ENCODE data around the gene LTBP2.

Gene LTBP2

DNA sequence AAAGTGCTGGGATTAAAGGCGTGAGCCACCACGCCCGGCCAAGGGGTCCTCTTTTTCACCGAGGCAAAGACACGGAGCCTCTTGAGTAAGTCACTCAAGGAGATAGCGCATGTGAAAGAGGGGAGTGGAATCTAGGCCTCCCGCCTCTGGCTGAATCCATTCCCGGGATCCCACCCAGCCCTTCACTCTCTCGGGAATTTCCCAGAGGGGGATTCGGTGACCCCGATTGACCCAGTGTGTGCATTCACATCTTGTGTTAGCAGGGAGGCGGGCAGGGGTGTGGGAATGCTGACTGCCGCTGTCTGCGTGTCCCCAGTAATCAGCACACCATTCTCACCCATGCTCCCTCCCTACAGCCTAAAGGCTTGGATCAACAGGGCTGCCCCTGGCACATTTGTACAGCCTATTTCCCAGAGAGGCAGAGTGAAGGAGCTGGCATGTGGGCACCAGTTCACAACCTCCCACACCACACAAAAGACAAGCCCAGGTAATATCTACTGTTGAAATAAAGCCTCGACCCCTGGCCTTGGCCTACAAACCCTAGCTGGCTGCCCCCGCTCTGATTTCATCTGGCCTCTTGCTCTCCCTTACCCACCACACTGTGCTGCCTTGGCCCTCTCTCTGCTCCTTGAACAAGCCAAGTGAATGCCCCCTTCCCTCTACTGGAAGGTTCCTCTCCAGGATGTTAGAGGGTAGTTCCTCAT lies 1.3 kb upstream of the LTBP2 start:
- DNase-seq (ENCODE audit: extremely low read depth in 1 of 2, low read depth in 1 of 2): no peak

- peak; percentile 42 to 76 for DNase-seq (ENCODE audit: extremely low read depth in 1 of 2, low read depth in 1 of 2)
These were observed 449 bp upstream of the LTBP2 start for GRCh38 chr14:74612350-74613021.

- no peak for DNase-seq (ENCODE audit: extremely low read depth in 1 of 2, low read depth in 1 of 2)
These were observed 979 bp downstream of the LTBP2 start for GRCh38 chr14:74610866-74611649.

DNA sequence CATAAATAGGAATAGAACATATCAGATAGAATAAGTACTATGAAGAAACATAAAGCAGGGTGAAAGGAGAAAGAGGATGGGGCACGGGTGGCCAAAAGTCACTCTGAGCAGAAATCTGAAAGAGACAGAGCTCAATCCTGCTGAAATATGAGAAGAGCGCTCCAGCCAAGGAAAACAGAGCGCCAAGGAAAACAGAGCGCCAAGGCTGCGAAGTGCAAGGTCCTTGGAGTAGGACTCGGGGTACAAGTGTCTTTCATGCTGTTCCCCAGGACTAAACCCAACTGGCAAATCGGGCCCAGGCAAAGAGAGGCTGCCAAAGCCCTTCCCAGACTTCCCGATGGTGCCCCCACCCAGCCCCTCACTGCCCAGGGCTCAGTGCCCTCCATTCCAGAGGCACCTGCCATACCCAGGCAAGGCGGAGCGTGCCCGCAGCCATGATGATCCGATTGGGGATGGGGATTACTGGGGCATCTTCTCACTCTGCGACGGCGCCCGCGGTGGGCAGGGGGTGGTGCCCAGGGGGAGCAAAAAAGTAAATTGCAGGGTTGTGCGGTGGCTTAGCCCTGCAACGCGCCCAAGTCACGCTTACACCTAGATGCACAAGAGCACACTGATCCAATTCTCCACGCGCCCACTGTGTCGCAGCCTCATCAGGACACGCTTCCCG lies 1.7 kb downstream of the LTBP2 start:
- no peak for DNase-seq (ENCODE audit: extremely low read depth in 1 of 2, low read depth in 1 of 2)

- DNase-seq (ENCODE audit: extremely low read depth in 1 of 2, low read depth in 1 of 2): no peak
These were observed 2.3 kb downstream of the LTBP2 start for GRCh38 chr14:74609721-74610120.

DNA sequence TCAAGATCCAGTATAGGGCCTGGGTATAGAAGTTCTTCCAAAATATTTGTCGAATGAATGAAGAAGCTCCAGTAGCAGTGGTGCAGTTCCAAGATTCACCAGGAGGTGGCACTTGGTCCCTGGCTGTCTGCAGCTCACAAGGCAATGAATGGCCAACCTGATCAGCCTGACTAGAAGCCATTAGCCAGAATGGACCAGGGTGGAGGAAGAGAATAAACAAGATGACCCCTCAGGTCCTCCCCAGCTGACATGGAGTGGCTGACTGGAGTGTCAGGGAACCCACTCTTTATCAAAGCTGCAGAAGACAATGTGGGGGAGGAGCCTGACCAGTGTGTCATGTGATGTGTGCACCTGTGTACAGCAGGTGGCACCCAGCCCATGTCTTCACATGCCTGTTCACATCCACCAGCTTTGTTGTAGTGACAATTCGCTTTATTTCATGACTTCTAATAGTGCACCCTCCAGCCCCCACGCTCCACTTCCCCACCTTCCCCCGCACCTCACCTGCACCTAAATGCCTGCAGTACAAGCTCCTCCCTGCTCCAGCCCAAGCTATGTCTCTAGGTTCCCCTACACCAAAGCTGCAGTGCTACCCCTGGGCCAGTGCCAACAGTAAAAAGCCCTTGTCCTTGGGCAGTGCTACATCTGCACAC lies 3.0 kb downstream of the LTBP2 start:
- DNase-seq (ENCODE audit: extremely low read depth in 1 of 2, low read depth in 1 of 2): peak; percentile 69 to 75

DNA sequence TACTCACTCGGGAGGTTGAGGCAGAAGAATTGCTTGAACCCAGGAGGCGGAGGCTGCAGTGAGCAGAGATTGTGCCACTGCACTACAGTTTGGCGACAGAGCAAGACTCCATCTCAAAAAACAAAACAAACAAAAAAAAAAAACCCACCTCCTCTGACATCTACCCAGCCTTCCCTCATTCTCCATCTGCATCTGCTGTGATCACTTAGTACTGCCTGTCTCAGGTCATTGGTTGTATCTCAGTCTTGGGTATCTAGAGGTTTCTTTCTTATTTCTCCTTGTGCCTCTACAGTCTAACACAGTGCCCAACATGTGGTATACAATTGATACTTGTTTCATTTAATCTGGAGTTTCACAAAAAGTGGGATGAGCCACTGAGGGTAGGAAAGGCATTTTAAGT lies 5.3 kb downstream of the LTBP2 start:
- no peak for DNase-seq (ENCODE audit: extremely low read depth in 1 of 2, low read depth in 1 of 2)

- no peak for DNase-seq (ENCODE audit: extremely low read depth in 1 of 2, low read depth in 1 of 2)
These were observed 6.4 kb downstream of the LTBP2 start for GRCh38 chr14:74605531-74606223.

DNA sequence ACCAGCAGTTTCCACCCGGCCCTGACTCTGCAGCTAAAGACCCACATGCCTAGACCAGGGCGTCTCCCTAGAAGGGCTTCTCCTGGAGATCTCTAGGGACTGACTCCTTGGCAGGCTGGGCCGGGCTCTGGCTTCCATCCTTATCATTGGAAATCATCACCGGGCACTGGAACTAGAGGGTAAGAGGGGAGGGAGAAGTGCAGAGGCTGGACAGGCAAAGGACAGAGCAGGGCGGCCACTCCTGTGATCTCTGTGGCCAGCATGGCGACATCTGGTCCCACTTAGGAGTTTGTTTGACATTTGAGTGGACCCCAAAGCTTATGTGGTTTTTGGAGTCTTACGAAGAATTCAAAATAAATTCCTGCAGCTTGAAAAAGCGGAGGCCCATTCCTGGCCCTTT lies 7.1 kb downstream of the LTBP2 start:
- DNase-seq (ENCODE audit: extremely low read depth in 1 of 2, low read depth in 1 of 2): no peak

DNA sequence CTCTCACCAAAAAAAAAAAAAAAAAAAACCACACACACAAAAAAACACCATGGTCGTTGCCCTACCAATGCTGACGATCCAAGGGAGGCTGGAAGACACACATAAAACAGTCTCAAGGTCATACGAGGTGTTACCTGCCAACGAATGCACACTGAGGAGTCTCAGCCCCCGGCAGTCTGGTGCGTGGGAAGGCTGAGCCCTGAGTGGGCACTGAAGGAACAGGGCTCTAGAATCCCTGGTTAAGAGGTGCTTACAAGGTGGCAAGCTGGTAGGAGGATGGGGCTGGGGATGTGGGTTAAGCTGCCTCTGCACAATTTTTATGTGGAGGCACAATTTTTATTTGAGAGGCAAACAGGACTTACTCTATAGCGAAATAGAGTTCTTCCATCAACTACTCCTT lies 7.9 kb downstream of the LTBP2 start:
- no peak for DNase-seq (ENCODE audit: extremely low read depth in 1 of 2, low read depth in 1 of 2)

GRCh38 chr14:74601982-74602381 lies 10.1 kb downstream of the LTBP2 start:
- DNase-seq (ENCODE audit: extremely low read depth in 1 of 2, low read depth in 1 of 2): no peak

DNA sequence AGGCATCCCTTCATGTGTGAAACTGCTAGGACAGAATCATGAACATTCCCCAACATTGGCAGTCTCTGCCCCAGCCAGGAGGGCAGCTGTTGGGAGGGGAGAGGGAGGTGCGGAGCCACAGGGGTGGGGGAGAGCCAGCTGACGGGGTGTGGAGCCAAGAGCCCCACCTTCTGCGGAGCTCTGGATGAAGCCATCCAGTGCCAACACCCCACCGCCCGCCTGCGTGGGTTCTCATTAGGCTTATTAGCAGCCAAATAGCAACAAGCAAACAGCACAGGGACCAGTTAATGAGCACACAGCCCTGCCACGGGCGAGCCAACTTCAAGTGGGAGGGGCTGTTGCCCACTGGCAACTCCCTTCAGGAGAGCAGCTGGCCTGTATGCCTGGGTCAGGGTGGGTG lies 12.1 kb downstream of the LTBP2 start:
- DNase-seq (ENCODE audit: extremely low read depth in 1 of 2, low read depth in 1 of 2): no peak

DNA sequence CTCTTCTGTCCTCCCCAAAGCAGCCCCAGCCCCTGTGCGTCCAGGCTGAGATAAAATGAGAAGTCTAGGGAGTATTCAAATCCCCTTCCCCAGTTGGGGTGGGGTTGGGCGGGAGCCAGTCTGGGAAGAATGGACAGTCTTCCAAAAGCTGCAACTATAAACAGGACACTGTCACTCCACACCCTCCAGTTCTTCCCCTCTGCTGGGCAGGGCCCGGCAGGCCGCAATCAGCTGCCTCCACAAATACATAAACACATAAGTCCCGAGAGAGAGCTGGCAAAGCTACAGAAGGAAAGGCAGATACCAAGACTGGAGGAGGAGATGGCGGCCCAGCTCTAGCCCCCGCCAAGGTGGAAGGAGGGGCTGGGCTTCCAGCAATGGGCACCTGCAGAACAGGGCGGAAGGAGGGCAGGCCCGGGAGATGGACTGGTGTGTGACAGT lies 12.7 kb downstream of the LTBP2 start:
- DNase-seq (ENCODE audit: extremely low read depth in 1 of 2, low read depth in 1 of 2): no peak

- no peak for DNase-seq (ENCODE audit: extremely low read depth in 1 of 2, low read depth in 1 of 2)
These were observed 15.1 kb downstream of the LTBP2 start for GRCh38 chr14:74596741-74597450.

GRCh38 chr14:74595006-74595735 lies 16.9 kb downstream of the LTBP2 start:
- no peak for DNase-seq (ENCODE audit: extremely low read depth in 1 of 2, low read depth in 1 of 2)

GRCh38 chr14:74594606-74595005 lies 17.4 kb downstream of the LTBP2 start:
- no peak for DNase-seq (ENCODE audit: extremely low read depth in 1 of 2, low read depth in 1 of 2)

GRCh38 chr14:74594029-74594428 lies 18.0 kb downstream of the LTBP2 start:
- DNase-seq (ENCODE audit: extremely low read depth in 1 of 2, low read depth in 1 of 2): no peak

GRCh38 chr14:74593241-74593953 lies 18.6 kb downstream of the LTBP2 start:
- DNase-seq (ENCODE audit: extremely low read depth in 1 of 2, low read depth in 1 of 2): no peak
